Stimulated activated CD4-positive, alpha-beta T cell treated with anti-CD3 and anti-CD28 coated beads, Interleukin-1b, Interleukin-23, amount 100 ng/mL, for 48 hours (primary cell): ENCODE results near the gene ACAA2.
"Not testable (repeated sequence)": the region's sequence is repeated elsewhere in the genome, so short reads cannot be mapped to it uniquely, and the experiment has no call there.

Experiments used
- DNase-seq: peaks from one replicate; pipeline ENCODE4 v3.0.0-alpha.2; 2020

ACAA2 gene

GRCh38 chr18:49811151-49811938 lies 2.0 kb downstream of the ACAA2 start:
- no peak for DNase-seq

GRCh38 chr18:49808553-49809191 lies 4.7 kb downstream of the ACAA2 start:
- not testable (repeated sequence) for DNase-seq

- DNase-seq: no peak
Measured at GRCh38 chr18:49804096-49804495, 9.2 kb downstream of the ACAA2 start.

- DNase-seq: no peak
Measured at GRCh38 chr18:49802623-49803022, 10.7 kb downstream of the ACAA2 start.

GRCh38 chr18:49800491-49800890 lies 12.8 kb downstream of the ACAA2 start:
- DNase-seq: not testable (repeated sequence)

- DNase-seq: not testable (repeated sequence)
Measured at GRCh38 chr18:49799806-49800205, 13.5 kb downstream of the ACAA2 start.

GRCh38 chr18:49798001-49798400 lies 15.3 kb downstream of the ACAA2 start:
- no peak for DNase-seq

- DNase-seq: no peak
Measured at GRCh38 chr18:49795612-49796552, 17.5 kb downstream of the ACAA2 start.

GRCh38 chr18:49794743-49795142 lies 18.6 kb downstream of the ACAA2 start:
- no peak for DNase-seq

- peak; percentile 7 for DNase-seq
Measured at GRCh38 chr18:49789560-49790134, 23.7 kb downstream of the ACAA2 start.

- DNase-seq: no peak
Measured at GRCh38 chr18:49788327-49788898, 24.9 kb downstream of the ACAA2 start.

- DNase-seq: no peak
Measured at GRCh38 chr18:49786019-49786720, 27.2 kb downstream of the ACAA2 start.

GRCh38 chr18:49784427-49785185 lies 28.7 kb downstream of the ACAA2 start:
- DNase-seq: no peak

- not testable (repeated sequence) for DNase-seq
Measured at GRCh38 chr18:49783631-49784030, 29.7 kb downstream of the ACAA2 start.

GRCh38 chr18:49778826-49779465 lies 34.4 kb downstream of the ACAA2 start:
- no peak for DNase-seq

GRCh38 chr18:49769047-49769728 lies 44.1 kb downstream of the ACAA2 start:
- no peak for DNase-seq

- no peak for DNase-seq
Measured at GRCh38 chr18:49768051-49768391, 45.3 kb downstream of the ACAA2 start.

GRCh38 chr18:49767111-49768050 lies 46.0 kb downstream of the ACAA2 start:
- DNase-seq: no peak

- DNase-seq: no peak
Measured at GRCh38 chr18:49766646-49767045, 46.7 kb downstream of the ACAA2 start.
